GM12874 (cell line): ENCODE measurements around the gene BFSP1.

Experiments used
- TF ChIP-seq, protein P1 (sequence below): IDR thresholded peaks from 2 replicates; pipeline ENCODE4 v1.5.1; 2011; ENCODE audit warnings: low read depth, mild to moderate bottlenecking, control low read depth, low read length, moderate library complexity; ENCODE audit not compliant: insufficient read depth

BFSP1 gene

DNA sequence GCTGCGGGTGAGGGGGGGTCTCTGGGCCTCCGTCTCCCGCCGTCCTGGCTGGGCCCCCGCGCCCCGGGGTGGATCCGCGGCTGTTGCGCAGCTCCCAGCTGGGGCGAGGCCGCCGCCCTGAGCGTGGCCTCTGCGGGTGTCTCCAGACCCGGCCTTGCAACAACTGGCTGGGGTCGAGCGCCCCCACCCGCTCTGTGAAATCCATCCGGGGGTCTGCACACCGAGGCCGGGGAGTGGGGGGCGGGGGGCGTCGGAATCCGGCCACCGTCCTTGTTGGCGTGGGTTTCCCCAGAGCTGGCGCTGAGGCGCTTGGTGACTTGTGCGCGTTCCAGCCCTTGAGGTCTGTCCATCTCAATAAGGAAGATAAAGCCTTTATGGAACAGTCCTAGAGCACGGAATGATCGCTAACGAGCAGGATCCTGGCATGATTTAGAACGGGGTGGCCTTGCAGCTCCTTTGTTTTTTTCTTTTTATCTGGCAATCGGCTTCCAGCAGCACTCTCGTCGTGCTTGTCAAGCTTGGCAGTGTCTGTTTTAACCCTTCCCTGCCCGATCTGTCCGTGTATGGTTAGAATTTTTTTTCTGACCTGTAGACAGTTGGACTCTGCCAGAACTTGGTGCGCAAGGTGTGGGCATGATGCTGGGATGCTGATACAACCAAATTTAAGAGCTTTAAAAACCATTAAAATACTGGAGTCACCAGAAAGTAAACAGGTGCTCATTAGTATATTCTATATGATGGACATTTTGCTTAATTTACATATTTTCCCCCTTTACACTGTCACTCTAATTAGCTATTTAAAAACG, 39.4 kb upstream of the BFSP1 start:
- TF ChIP-seq, protein P1, sequence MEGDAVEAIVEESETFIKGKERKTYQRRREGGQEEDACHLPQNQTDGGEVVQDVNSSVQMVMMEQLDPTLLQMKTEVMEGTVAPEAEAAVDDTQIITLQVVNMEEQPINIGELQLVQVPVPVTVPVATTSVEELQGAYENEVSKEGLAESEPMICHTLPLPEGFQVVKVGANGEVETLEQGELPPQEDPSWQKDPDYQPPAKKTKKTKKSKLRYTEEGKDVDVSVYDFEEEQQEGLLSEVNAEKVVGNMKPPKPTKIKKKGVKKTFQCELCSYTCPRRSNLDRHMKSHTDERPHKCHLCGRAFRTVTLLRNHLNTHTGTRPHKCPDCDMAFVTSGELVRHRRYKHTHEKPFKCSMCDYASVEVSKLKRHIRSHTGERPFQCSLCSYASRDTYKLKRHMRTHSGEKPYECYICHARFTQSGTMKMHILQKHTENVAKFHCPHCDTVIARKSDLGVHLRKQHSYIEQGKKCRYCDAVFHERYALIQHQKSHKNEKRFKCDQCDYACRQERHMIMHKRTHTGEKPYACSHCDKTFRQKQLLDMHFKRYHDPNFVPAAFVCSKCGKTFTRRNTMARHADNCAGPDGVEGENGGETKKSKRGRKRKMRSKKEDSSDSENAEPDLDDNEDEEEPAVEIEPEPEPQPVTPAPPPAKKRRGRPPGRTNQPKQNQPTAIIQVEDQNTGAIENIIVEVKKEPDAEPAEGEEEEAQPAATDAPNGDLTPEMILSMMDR: no peak

DNA sequence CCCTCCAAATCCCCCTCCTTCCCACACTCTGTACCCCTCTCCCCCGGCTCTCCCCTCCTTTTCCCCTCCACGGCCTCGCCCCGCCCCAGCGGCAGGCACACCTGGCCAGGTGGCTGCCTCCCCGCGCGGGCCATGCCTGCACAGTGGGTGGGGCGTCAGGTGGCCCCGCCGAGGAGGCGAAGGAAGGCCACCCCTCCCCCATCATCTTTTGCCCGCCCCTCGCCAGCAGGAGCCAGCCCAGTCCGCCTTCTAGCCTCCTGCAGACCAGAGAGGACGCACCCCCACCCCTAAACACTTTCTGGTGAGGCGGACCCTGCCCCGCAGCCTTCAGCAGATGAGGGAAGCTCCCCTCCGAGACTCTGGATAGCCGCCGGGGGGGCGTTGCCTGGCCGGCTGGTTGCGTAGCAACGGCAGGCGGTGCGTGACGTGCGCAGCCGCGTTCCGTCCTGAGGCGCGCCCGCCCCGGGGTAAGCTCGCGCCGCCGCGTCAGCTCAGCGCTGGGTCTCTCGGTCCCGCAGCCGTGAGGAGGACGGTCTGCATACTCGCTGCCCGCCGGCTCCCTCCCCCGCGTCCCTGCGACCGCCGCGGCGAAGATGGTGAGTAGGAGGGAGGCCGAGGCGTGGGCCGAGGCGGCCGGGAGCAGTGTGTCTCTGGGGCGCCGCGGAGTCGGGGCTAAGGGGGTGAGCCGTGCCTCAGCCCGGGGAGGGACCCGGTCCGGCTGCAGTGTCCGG, 38.6 kb upstream of the BFSP1 start, which contains the start of gene DSTN:
Gene DSTN, plus strand, starts transcription at position 460 of the 731 bp plus-strand sequence. Its CDS starts 134 bp downstream, at position 594.
- TF ChIP-seq, protein P1: no peak

DNA sequence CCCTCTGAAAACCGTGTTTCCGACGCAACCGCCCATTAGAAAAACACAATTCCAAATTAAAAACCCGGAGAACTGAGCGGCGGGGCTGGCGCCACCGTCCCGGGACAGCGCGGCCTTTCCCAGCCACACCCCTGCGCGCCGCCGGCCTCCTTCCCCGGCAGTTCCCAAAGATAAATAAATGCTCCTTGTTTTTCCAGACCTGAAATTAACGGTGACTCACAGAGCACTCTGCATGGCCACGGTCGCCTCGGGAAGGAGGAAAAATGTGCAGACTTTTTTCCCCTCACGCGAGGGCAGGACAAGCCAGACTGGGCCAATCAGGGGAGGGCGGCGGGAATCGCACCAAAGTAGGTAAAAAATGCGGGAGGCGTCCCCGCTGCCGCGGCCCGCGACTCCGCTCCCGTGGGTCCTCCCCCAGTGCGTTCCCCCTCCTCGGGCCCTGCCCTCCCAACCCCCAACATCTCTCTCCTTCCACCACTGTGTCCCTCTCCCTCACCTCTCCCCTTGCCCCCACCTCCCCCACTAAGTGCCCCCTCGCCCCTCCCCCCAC, 37.9 kb upstream of the BFSP1 start:
- TF ChIP-seq, protein P1: no peak

DNA sequence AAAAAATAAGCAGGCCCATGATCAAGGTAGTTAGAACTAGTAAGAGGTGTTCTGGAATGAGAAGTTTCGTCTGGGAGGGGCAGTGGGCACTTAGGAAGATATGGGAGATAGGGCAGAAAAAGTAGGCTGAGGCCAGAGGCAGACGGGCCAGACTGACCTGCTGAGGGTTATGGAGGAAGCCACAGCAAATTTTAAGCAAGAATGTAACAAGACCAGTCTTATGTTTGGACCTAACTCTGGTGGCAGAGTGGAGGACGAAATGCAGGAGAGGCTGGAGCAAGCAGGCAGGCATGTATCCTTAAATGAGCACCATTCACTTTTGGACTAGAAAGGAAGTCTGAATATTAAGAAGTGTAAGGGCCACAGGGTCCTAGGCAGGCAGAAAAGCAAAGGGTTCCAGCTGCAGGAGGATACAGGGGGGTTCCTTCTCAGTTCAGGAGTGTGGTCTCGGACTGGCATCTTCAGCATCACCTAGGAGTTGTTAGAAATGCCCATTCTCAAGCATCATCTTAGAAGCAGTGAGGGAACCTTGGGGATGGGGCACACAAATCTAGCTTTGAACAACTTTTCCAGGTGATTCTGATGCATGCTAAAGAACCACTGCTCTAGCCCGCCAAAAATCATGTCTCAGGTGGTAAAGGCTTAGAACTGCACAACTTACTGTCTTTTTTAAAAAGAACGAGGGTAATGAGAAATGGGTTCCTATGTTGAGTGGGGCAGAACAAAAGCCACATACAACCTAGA, 37.0 kb upstream of the BFSP1 start:
- TF ChIP-seq, protein P1: no peak

DNA sequence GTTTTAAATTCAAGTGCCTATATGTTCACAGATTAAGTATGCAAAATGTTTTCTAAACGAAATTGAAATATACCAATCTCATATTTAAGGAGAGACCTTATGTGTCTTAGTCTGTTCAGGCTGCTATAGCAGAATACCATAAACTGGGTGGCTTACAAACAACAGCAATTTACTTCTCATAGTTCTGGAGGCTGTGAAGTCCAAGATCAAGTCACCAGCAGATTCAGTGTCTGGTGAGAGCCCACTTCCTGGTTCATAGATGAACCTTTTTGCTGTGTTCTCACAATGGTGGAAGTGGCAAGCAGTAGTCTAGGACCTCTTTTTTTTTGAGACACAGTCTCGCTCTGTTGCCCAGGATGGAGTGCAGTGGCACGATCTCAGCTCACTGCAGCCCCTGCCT, 35.2 kb upstream of the BFSP1 start:
- TF ChIP-seq, protein P1: no peak

DNA sequence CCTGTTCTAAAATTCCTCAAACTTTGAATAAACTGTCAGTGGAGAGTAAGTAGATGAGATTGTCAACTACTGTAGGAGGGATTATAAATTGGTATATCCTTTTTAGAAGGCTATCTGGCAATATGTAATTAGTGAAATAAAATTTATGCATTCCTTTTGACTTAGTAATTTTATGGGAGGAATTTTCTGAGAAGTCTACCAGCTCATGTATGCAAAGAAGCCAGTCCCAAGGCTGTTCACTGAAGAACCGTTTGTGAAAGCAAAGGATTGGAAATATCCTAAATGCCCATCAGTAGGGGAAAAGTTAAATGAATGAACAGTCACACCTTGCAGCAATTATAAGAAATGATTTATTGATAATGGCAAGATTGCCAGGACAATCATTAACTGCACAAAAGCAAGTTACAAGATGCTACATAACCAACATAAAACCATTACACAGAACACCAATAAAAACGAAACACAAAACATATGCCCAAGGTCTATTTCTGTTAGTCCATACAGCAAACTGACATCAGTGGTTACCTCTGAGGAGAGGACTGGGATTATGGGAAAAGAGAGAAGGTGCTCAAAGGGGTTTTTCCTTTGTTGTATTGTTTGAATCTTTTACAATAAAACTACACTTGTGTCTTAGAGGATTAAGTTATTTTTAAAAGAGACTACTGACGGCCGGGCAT, 34.1 kb upstream of the BFSP1 start:
- TF ChIP-seq, protein P1: no peak
